ENCODE measurements around the gene CEP97.

The CEP97 gene

GRCh38 chr3:101803939-101804338, 79.5 kb downstream of the CEP97 start:
- H3K9me3 ChIP-seq (ENCODE audit: control insufficient read depth, insufficient read depth, low read length), result no peaks in the 10 kb centered on the region
- peaks cover 29% of the 10 kb centered on the region for H3K36me3 ChIP-seq (ENCODE audit: control insufficient read depth, insufficient read depth, low read length)
- peaks cover 10% of the 10 kb centered on the region; the same call in 1 of the 2 replicates for H3K4me1 ChIP-seq (ENCODE audit: control insufficient read depth, insufficient read depth, low read length)
- H3K4me3 ChIP-seq (ENCODE audit: low read depth, low read length), result no peak overlapping the region
- no peaks in the 10 kb centered on the region for H3K27me3 ChIP-seq (ENCODE audit: control insufficient read depth, insufficient read depth, low read length)
- H3K27ac ChIP-seq (ENCODE audit: low read depth, low read length), result no peak overlapping the region
- no peak overlapping the region for H3K9ac ChIP-seq (ENCODE audit: low read depth, low read length)

DNA sequence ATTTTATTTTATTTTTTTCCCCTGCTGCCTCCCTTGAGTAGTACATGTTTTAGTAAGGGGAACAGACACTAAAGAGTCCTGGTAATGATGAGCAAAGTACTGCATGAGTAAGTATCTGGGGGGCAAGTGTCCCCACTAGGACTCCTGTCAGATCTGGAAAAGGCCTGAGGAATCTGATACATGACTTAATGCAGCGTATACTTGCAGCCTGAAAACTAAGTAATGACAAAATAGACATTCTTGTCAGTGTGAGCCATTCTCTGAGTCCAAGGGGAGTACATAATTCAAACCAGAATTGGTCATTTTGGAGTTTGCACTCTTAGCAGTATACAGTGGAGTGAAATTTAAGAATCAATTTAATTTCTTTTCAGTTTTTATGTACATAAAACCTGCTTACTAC, 82.1 kb downstream of the CEP97 start:
- H3K9me3 ChIP-seq (ENCODE audit: control insufficient read depth, insufficient read depth, low read length), result no peaks in the 10 kb centered on the region
- peaks cover 22% of the 10 kb centered on the region for H3K36me3 ChIP-seq (ENCODE audit: control insufficient read depth, insufficient read depth, low read length)
- H3K4me1 ChIP-seq (ENCODE audit: control insufficient read depth, insufficient read depth, low read length), result peaks cover 9% of the 10 kb centered on the region
- H3K4me3 ChIP-seq (ENCODE audit: low read depth, low read length), result no peak overlapping the region
- no peaks in the 10 kb centered on the region for H3K27me3 ChIP-seq (ENCODE audit: control insufficient read depth, insufficient read depth, low read length)
- H3K27ac ChIP-seq (ENCODE audit: low read depth, low read length), result no peak overlapping the region
- no peak overlapping the region for H3K9ac ChIP-seq (ENCODE audit: low read depth, low read length)

DNA sequence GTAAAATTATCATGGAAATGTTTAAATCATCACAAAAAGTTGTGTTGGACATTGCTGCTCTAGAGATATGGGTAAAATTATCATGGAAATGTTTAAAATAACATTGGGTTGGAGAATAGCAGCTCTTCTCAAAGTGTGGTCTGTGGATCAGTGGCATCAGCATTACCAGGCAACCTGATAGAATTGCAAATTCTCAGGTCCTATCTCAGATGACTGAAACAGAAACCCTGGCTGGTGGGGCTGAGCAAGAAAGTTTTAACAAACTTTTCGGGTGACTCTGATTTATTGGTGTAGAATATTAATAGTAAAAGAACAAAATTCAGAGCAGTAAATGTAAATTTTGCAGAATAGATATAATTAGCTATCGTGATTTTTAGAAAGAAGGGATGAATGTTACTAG, 83.5 kb downstream of the CEP97 start:
- peaks cover 14% of the 10 kb centered on the region for H3K36me3 ChIP-seq (ENCODE audit: control insufficient read depth, insufficient read depth, low read length)
- H3K9me3 ChIP-seq (ENCODE audit: control insufficient read depth, insufficient read depth, low read length), result no peaks in the 10 kb centered on the region
- no peaks in the 10 kb centered on the region for H3K27me3 ChIP-seq (ENCODE audit: control insufficient read depth, insufficient read depth, low read length)
- no peak overlapping the region for H3K9ac ChIP-seq (ENCODE audit: low read depth, low read length)
- H3K4me3 ChIP-seq (ENCODE audit: low read depth, low read length), result no peak overlapping the region
- no peak overlapping the region for H3K27ac ChIP-seq (ENCODE audit: low read depth, low read length)
- H3K4me1 ChIP-seq (ENCODE audit: control insufficient read depth, insufficient read depth, low read length), result peaks cover 9% of the 10 kb centered on the region; the same call in 1 of the 2 replicates

DNA sequence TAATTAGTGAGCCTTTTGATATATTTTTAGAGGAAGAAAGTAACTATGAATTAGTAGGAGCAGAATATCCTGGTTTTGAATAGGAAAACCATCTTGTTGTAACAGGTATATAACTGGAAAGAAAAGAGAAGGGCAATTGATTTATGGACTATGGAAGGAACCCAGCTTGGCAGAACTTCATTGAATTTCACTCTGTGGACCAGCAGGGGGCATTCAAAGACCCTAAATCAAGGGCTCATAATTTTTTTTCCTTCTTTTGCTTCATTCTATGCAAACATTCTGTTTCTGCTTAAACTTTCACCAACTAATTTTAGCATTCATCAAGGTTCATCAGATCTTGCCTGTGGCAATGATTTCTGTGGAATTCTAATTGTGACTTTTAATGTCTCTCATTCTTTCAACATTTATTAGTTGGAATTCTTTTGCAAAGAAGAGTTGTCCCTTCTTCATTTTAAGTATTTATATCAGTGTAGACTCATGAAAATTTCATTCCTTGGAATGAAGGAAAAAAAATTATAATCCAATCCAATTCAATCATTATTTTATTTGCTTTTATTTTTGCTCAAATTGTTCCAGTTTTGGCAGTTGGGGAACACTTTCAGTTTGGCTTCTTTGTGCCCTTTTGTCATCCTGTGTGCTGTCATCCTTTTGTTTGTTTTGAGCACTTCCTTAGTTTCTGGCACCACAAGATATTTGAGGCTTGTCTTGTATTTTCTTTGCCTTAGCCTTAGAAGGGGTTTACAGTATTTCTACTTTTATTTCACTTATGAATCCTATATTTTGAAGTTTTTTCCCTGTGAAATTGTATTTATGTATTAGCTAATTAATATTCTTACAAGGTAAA, 85.0 kb downstream of the CEP97 start:
- Histone ChIP-seq H3K9ac (ENCODE audit: low read depth, low read length) (no peak overlapping the region), H3K9me3 (ENCODE audit: control insufficient read depth, insufficient read depth, low read length) (no peaks in the 10 kb centered on the region), H3K27ac (ENCODE audit: low read depth, low read length) (no peak overlapping the region), H3K4me3 (ENCODE audit: low read depth, low read length) (no peak overlapping the region), H3K27me3 (ENCODE audit: control insufficient read depth, insufficient read depth, low read length) (no peaks in the 10 kb centered on the region), H3K36me3 (ENCODE audit: control insufficient read depth, insufficient read depth, low read length) (peaks cover 6% of the 10 kb centered on the region; the same call in 1 of the 2 replicates), H3K4me1 (ENCODE audit: control insufficient read depth, insufficient read depth, low read length) (peaks cover 14% of the 10 kb centered on the region; the same call in 1 of the 2 replicates)

DNA sequence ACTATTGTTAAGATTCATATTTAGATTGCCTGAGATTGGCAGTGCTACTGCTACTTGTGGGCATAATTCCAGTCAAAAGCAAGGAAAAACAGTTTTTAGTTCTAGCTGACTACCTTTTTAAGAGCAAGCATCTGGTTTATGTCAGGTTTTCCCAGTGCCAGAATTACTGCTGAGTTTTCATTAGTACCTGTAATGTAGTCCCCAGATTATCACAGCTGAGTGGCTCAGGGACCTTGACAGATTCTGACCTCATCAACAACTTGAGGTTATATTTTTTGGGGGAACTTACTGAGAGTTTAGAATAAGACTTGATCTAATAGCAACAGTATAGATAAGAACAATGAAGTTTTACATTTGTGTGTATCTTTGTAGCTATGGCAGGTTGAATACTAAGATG, 85.6 kb downstream of the CEP97 start:
- no peak overlapping the region for H3K4me3 ChIP-seq (ENCODE audit: low read depth, low read length)
- no peak overlapping the region for H3K27ac ChIP-seq (ENCODE audit: low read depth, low read length)
- no peak overlapping the region for H3K9ac ChIP-seq (ENCODE audit: low read depth, low read length)
- peaks cover 14% of the 10 kb centered on the region; the same call in 1 of the 2 replicates for H3K4me1 ChIP-seq (ENCODE audit: control insufficient read depth, insufficient read depth, low read length)
- H3K36me3 ChIP-seq (ENCODE audit: control insufficient read depth, insufficient read depth, low read length), result peaks cover 6% of the 10 kb centered on the region; the same call in 1 of the 2 replicates
- H3K27me3 ChIP-seq (ENCODE audit: control insufficient read depth, insufficient read depth, low read length), result no peaks in the 10 kb centered on the region
- no peaks in the 10 kb centered on the region for H3K9me3 ChIP-seq (ENCODE audit: control insufficient read depth, insufficient read depth, low read length)

DNA sequence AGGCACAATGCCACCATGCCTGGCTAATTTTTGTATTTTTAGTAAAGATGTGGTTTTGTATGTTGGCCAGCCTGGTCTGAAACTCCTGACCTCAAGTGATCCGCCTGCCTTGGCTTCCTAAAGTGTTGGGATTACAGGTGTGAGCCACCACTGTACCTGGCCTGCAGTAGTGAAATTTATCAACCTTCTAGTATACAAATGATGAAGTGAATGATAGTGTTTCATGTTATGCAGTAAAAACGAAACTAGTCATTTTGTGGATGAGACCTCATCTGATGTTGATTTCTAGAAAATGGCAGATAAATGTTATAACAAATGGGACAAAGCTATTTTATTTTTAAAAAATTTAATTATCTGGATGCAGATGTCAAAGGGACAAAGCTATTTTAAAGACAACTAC, 87.5 kb downstream of the CEP97 start:
- Histone ChIP-seq H3K36me3 (ENCODE audit: control insufficient read depth, insufficient read depth, low read length) (peaks cover 2% of the 10 kb centered on the region), H3K4me3 (ENCODE audit: low read depth, low read length) (no peak overlapping the region), H3K9ac (ENCODE audit: low read depth, low read length) (no peak overlapping the region), H3K4me1 (ENCODE audit: control insufficient read depth, insufficient read depth, low read length) (peaks cover 14% of the 10 kb centered on the region; the same call in 1 of the 2 replicates), H3K27ac (ENCODE audit: low read depth, low read length) (no peak overlapping the region), H3K27me3 (ENCODE audit: control insufficient read depth, insufficient read depth, low read length) (no peaks in the 10 kb centered on the region), H3K9me3 (ENCODE audit: control insufficient read depth, insufficient read depth, low read length) (no peaks in the 10 kb centered on the region)

- no peaks in the 10 kb centered on the region for H3K27me3 ChIP-seq (ENCODE audit: control insufficient read depth, insufficient read depth, low read length)
- peaks cover 7% of the 10 kb centered on the region for H3K36me3 ChIP-seq (ENCODE audit: control insufficient read depth, insufficient read depth, low read length)
- no peak overlapping the region for H3K27ac ChIP-seq (ENCODE audit: low read depth, low read length)
- H3K4me3 ChIP-seq (ENCODE audit: low read depth, low read length), result no peak overlapping the region
- H3K9me3 ChIP-seq (ENCODE audit: control insufficient read depth, insufficient read depth, low read length), result no peaks in the 10 kb centered on the region
- H3K4me1 ChIP-seq (ENCODE audit: control insufficient read depth, insufficient read depth, low read length), result peaks cover 14% of the 10 kb centered on the region; the same call in 1 of the 2 replicates
- H3K9ac ChIP-seq (ENCODE audit: low read depth, low read length), result no peak overlapping the region
These were observed 88.5 kb downstream of the CEP97 start for GRCh38 chr3:101812895-101813294.

DNA sequence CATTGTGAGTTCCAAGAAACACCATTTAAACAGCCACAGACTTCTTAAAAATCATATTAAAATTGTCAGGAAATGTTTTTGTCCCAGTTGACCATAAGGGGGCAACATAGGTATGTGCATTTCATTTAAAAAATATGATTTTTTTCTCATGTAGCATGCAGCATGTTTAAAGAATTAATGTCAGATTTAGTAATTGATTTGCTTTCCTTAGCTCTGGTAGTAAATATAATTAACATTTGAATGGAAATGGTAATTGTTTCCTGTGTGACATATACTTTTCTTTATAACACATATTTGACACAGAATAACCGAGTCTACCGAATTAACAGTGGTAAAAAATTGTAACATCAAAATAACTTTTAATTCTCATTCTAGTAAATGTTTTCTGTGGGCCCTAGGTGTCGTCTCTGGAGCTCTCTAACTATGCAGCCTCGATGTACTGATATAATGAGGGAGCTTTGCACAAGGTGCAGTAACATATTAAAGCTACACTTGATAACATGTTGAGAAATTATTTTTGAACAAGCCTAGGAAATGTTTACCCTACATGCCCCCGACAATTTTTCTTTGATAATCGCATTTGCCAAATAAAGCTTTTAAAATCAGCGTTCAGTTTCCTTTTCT, 89.5 kb downstream of the CEP97 start:
- peaks cover 14% of the 10 kb centered on the region; the same call in 1 of the 2 replicates for H3K4me1 ChIP-seq (ENCODE audit: control insufficient read depth, insufficient read depth, low read length)
- no peak overlapping the region for H3K27ac ChIP-seq (ENCODE audit: low read depth, low read length)
- H3K9me3 ChIP-seq (ENCODE audit: control insufficient read depth, insufficient read depth, low read length), result no peaks in the 10 kb centered on the region

GRCh38 chr3:101814835-101815234, 90.4 kb downstream of the CEP97 start:
- Histone ChIP-seq H3K9ac (ENCODE audit: low read depth, low read length) (no peak overlapping the region), H3K4me1 (ENCODE audit: control insufficient read depth, insufficient read depth, low read length) (peaks cover 5% of the 10 kb centered on the region; the same call in 1 of the 2 replicates), H3K27ac (ENCODE audit: low read depth, low read length) (no peak overlapping the region)

More for the DNA sequence above, 89.5 kb downstream of the CEP97 start:
- no peak overlapping the region for H3K4me3 ChIP-seq (ENCODE audit: low read depth, low read length)
- no peak overlapping the region for H3K9ac ChIP-seq (ENCODE audit: low read depth, low read length)
- H3K36me3 ChIP-seq (ENCODE audit: control insufficient read depth, insufficient read depth, low read length), result peaks cover 7% of the 10 kb centered on the region
- H3K27me3 ChIP-seq (ENCODE audit: control insufficient read depth, insufficient read depth, low read length), result no peaks in the 10 kb centered on the region

DNA sequence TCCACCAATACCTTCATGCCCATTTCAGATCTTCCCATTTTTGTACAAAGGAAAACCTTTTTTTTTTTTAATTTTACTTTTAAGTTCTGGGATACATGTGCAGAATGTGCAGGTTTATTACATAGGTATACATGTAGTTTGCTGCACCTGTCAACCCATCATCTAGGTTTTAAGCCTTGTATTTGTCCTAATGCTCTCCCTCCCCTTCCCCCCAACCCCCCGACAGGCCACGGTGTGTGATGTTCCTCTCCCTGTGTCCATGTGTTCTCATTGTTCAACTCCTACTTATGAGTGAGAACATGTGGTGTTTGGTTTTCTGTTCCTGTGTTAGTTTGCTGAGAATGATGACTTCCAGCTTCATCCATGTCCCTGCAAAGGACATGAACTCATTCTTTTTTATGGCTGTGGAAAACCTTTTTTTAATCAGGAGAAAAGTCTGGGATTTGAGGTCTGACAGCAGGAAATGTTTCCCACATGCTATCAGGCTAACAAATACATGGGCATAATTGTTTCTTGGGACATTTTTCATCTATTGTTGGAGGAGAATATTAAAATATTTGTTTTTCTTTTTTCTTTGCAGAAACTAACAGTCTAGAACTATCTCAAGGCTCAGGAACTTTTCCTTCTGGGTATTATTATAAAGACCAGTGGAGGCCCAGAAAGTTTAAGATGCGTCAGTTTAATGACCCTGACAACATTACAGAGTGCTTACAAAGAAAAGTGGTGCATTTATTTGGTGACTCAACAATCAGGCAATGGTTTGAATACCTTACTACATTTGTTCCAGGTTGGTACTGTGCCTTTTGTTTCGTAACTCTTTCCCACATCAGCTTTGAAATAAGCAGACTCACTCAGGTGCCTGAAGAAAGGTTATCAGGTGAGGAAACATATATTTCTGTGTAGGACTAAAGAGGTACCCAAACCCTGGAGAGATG, 92.1 kb downstream of the CEP97 start:
- H3K4me1 ChIP-seq (ENCODE audit: control insufficient read depth, insufficient read depth, low read length), result 0 out of 2 replicates have a peak, but pooled peaks cover 4% of the 10 kb centered on the region
- no peak overlapping the region for H3K27ac ChIP-seq (ENCODE audit: low read depth, low read length)
- H3K36me3 ChIP-seq (ENCODE audit: control insufficient read depth, insufficient read depth, low read length), result peaks cover 8% of the 10 kb centered on the region
- no peak overlapping the region for H3K9ac ChIP-seq (ENCODE audit: low read depth, low read length)
- no peaks in the 10 kb centered on the region for H3K9me3 ChIP-seq (ENCODE audit: control insufficient read depth, insufficient read depth, low read length)
- H3K27me3 ChIP-seq (ENCODE audit: control insufficient read depth, insufficient read depth, low read length), result no peaks in the 10 kb centered on the region
- no peak overlapping the region for H3K4me3 ChIP-seq (ENCODE audit: low read depth, low read length)

More at GRCh38 chr3:101814835-101815234, 90.4 kb downstream of the CEP97 start:
- Histone ChIP-seq H3K36me3 (ENCODE audit: control insufficient read depth, insufficient read depth, low read length) (peaks cover 7% of the 10 kb centered on the region), H3K9me3 (ENCODE audit: control insufficient read depth, insufficient read depth, low read length) (no peaks in the 10 kb centered on the region), H3K4me3 (ENCODE audit: low read depth, low read length) (no peak overlapping the region), H3K27me3 (ENCODE audit: control insufficient read depth, insufficient read depth, low read length) (no peaks in the 10 kb centered on the region)
